ENCODE results near the gene ABI1. TPM values are rescaled to one million over a fixed set of nuclear protein-coding genes. Genes with fewer than 3 reads are reported as not detected.

ABI1 gene
- total and polyA plus RNA-seq, 3 donors from 2014 or later: 34.6 to 67.6 (median 48.0) TPM

- intact Hi-C loops (cut with DNase I; ENCODE audit: low total_unique reads): no loop called here
Measured at GRCh38 chr10:26840938-26841732, 19.6 kb downstream of the ABI1 start.

DNA sequence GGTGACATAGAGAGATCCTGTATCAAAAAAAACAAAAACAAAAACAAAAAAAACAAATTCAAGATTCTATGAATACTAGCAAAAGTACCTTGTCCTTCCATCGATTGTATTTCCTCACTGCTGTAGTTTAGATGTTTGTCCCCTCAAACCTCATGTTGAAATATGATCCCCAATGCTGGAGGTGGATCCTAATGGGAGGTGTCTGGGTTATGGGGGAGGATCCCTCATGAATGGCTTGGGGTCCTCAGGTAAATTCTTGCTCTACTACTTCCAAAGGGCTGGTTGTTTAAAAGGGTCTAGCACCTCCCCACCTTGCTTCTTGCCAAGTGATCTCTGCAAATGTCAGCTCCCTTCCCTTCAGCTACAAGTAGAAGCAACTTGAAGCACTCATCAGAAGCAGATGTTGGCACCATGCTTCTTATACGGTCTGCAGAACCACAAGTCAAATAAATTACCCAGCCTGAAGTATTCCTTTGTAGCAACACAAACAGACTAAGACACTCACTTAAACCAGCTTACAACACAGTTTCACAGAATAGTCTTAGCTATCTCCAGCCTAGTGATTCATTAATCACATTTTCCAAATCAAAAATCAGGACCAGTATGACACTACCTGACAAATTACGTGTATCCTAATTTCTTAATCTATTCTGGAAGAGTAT, 20.7 kb downstream of the ABI1 start:
- Histone ChIP-seq H3K9me3 (no peaks in the 10 kb centered on the region), H3K4me3 (no peak overlapping the region), H3K4me1 (no peaks in the 10 kb centered on the region), H3K36me3 (ENCODE audit: low read depth, missing control alignments) (no peaks in the 10 kb centered on the region), H3K27me3 (no peaks in the 10 kb centered on the region), H3K27ac (no peak overlapping the region)
- intact Hi-C loops (cut with DNase I; ENCODE audit: low total_unique reads): no loop called here
- no peak for DNase-seq
- WGBS, 2 donors: 71 to 76% methylated on average over 3 of the region's 3 CpGs
- no peak for TF ChIP-seq POLR2A (IDR thresholded peaks at IDR 0.05)
- TF ChIP-seq, protein P1, sequence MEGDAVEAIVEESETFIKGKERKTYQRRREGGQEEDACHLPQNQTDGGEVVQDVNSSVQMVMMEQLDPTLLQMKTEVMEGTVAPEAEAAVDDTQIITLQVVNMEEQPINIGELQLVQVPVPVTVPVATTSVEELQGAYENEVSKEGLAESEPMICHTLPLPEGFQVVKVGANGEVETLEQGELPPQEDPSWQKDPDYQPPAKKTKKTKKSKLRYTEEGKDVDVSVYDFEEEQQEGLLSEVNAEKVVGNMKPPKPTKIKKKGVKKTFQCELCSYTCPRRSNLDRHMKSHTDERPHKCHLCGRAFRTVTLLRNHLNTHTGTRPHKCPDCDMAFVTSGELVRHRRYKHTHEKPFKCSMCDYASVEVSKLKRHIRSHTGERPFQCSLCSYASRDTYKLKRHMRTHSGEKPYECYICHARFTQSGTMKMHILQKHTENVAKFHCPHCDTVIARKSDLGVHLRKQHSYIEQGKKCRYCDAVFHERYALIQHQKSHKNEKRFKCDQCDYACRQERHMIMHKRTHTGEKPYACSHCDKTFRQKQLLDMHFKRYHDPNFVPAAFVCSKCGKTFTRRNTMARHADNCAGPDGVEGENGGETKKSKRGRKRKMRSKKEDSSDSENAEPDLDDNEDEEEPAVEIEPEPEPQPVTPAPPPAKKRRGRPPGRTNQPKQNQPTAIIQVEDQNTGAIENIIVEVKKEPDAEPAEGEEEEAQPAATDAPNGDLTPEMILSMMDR (IDR thresholded peaks at IDR 0.05): no peak

More at GRCh38 chr10:26840938-26841732, 19.6 kb downstream of the ABI1 start:
- Histone ChIP-seq H3K36me3 (ENCODE audit: low read depth, missing control alignments) (no peaks in the 10 kb centered on the region), H3K27ac (no peak overlapping the region), H3K4me3 (no peak overlapping the region), H3K9me3 (no peaks in the 10 kb centered on the region), H3K4me1 (no peaks in the 10 kb centered on the region), H3K27me3 (no peaks in the 10 kb centered on the region)
- TF ChIP-seq, protein P1 (IDR thresholded peaks at IDR 0.05): no peak
- no peak for DNase-seq

- H3K9me3 ChIP-seq: no peaks in the 10 kb centered on the region
- 63 to 92% methylated on average over 2 of the region's 2 CpGs for WGBS, 2 donors
- H3K36me3 ChIP-seq (ENCODE audit: low read depth, missing control alignments): no peaks in the 10 kb centered on the region
- DNase-seq: no peak
- H3K27ac ChIP-seq: no peak overlapping the region
- H3K4me1 ChIP-seq: no peaks in the 10 kb centered on the region
- intact Hi-C loops (cut with DNase I; ENCODE audit: low total_unique reads): no loop called here
- no peaks in the 10 kb centered on the region for H3K27me3 ChIP-seq
- TF ChIP-seq POLR2A (IDR thresholded peaks at IDR 0.05): no peak
- TF ChIP-seq, protein P1 (IDR thresholded peaks at IDR 0.05): no peak
- no peak overlapping the region for H3K4me3 ChIP-seq
Measured at GRCh38 chr10:26837139-26837538, 23.6 kb downstream of the ABI1 start.

GRCh38 chr10:26835025-26835424, 25.7 kb downstream of the ABI1 start:
- WGBS, 2 donors: 93 to 94% methylated on average over 2 of the region's 2 CpGs
- intact Hi-C loops (cut with DNase I; ENCODE audit: low total_unique reads): no loop called here

More at GRCh38 chr10:26835025-26835424, 25.7 kb downstream of the ABI1 start:
- Histone ChIP-seq H3K9me3 (no peaks in the 10 kb centered on the region), H3K36me3 (ENCODE audit: low read depth, missing control alignments) (no peaks in the 10 kb centered on the region), H3K4me1 (no peaks in the 10 kb centered on the region), H3K4me3 (no peak overlapping the region), H3K27me3 (no peaks in the 10 kb centered on the region), H3K27ac (no peak overlapping the region)
- TF ChIP-seq POLR2A (IDR thresholded peaks at IDR 0.05): no peak
- TF ChIP-seq, protein P1 (IDR thresholded peaks at IDR 0.05): no peak
- no peak for DNase-seq

Data from testis (tissue), 3 donors.